Frontal cortex (tissue), 4 donors: ENCODE measurements around the gene TMEM121. TPM values are rescaled to one million over a fixed set of nuclear protein-coding genes. Genes with fewer than 3 reads are reported as not detected.

ENCODE experiments used
- DNase-seq, 2 donors: peaks; one replicate each; pipeline ENCODE4 v3.0.0; 2012; ENCODE audit warnings: low spot score in 2 of 2
- FAIRE-seq: peaks from 2 replicates; lab custom pipeline; 2012; peaks lifted over from hg19 to GRCh38; lab: Jason Lieb, UNC
- total RNA-seq: library from RNA; depleted of rRNA; stranded (reverse); fragments of >200 nt; gene quantifications from one replicate; pipeline ENCODE4 v1.2.3, GENCODE V29; 2014
- donor health status: control.
- donor health status: control.
- donor health status: control.

The TMEM121 gene
- total RNA-seq, 1 donor from 2014 or later, result 24.5 TPM

DNA sequence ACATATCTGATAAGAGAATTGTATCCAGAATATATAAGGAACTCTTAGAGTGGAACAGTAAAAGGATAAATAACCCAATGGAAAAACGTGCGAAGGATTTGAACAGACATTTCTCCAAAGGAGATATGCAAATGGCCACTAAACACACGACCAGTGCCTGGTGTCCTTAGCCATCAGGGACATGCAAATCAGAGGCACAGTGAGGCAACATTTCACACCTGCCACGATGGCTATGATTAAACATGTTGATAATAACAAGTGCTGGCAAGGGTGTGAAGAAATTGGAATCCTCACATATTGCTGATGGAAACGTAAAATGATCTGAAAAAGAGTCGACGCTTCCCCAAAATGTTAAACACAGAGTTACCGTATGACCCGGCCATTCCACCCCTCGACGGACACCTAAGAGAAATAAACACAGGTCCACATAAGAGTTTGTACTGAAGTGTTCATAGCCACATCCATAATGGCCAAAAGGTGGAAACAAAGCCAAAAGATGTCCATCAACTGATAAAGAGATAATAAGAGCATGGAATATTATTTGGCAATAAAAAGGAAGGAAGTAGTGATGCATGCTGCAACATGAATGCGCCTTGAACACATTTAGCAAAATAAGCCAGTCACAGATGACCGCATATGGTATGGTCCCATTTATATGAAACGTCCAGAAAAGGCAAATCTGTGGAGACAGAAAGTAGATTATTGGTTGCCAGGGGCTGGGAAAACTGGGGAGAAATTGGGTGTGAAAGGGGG, 6.3 kb upstream of the TMEM121 start:
- no peak for FAIRE-seq
- no peak for DNase-seq

DNA sequence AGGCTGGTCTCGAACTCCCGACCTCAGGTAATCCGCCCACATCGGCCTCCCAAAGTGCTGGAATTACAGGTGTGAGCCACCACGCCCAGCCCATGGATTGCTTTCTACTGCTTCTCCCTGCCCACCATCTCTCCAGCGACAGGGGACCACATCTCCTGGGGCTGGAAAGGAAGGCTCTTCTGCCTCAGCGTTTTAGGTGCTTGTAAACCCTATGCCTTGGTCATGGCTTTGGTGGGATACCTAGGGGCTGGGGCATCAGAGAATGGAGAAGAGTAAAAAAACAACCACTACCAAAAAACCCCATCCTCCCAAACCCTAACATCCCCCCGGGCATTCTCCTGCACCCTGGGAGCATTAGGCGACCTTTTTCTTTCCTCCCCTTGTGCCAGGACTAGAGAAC, 1.1 kb upstream of the TMEM121 start:
- FAIRE-seq, result no peak
- DNase-seq, result no peak

DNA sequence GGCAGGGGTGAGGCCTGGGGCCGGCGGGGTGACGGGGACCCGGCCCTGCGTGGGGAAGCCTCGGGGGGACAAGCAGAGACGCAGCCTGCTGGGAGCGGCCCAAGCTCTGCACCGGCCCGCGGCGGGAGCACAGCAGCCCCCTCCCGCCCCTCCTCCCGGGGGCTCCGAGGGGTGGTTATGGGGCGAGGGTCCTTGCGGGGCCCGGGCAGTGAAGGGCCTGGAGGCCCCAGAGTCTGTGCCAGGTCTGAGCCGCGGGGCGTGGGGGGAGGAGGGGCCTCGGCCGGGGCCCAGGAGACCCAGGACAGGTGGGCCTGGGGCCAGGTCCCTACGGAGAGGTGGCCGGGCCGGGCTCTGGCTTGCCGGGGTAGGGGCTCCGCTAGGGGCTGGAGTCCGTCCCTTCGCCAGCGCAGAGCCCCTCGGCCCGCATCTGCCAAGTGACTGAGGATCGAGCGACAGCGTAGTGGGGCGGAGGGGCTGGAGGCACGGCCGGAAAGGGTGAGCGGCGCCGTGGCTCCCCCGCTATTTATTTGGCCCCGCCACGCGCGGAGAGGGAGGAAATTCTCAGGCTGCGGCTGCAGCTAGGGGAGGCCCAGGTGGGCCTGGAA, 495 bp downstream of the TMEM121 start:
- peak in 1 of 2 donors; percentile 64 for DNase-seq
- no peak for FAIRE-seq

GRCh38 chr14:105527381-105527825, 1.0 kb downstream of the TMEM121 start:
- no peak for DNase-seq
- FAIRE-seq, result no peak

DNA sequence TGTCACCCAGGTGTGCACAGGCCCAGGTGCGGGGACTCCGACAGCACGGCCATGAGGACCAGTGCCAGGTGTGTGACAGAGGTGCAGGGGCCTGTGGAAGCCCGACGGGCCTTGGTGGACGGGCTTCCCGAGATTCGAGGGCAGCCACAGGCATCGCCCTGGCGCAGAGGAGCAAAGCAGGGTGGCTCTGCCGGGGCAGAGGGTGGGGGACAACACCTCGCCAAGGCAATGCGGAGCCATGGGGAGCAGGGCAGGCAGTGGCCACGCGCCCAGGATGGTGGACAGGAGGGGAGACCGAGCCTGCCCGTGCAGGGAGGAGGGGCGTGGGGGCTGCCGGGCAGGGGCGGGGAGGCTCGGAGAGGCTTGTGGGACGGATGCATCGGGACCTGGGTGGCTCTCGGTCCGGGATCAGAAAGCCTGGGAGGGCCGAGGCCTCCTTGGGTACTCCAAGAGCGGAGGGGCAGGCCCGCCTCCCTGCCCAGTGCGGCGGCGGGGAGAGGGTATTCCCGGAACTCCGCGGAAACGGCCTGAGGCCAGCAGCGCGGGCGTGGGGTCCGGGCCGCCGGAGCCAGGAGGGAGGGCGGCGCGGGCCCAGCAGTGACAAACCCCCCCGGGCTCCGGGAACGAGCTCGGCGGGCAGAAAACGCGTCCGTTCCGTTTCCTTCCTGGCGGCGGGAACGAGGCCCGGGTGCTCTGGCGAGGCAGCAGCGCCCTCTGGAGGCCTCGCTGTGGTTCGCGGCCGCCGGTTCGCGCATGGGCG, 1.6 kb downstream of the TMEM121 start:
- FAIRE-seq (no peak), DNase-seq (peak; percentile 95 to 97)

- FAIRE-seq, result no peak
- peak in 1 of 2 donors; percentile 63 for DNase-seq
Observed at GRCh38 chr14:105528586-105529318, 2.4 kb downstream of the TMEM121 start.

GRCh38 chr14:105529319-105529568, 2.9 kb downstream of the TMEM121 start:
- DNase-seq (no peak), FAIRE-seq (no peak)

GRCh38 chr14:105529569-105530284, 3.3 kb downstream of the TMEM121 start:
- FAIRE-seq, result no peak

GRCh38 chr14:105530285-105531087, 4.1 kb downstream of the TMEM121 start:
- FAIRE-seq, result no peak
- DNase-seq, result no peak

More at GRCh38 chr14:105529569-105530284, 3.3 kb downstream of the TMEM121 start:
- DNase-seq, result no peak

DNA sequence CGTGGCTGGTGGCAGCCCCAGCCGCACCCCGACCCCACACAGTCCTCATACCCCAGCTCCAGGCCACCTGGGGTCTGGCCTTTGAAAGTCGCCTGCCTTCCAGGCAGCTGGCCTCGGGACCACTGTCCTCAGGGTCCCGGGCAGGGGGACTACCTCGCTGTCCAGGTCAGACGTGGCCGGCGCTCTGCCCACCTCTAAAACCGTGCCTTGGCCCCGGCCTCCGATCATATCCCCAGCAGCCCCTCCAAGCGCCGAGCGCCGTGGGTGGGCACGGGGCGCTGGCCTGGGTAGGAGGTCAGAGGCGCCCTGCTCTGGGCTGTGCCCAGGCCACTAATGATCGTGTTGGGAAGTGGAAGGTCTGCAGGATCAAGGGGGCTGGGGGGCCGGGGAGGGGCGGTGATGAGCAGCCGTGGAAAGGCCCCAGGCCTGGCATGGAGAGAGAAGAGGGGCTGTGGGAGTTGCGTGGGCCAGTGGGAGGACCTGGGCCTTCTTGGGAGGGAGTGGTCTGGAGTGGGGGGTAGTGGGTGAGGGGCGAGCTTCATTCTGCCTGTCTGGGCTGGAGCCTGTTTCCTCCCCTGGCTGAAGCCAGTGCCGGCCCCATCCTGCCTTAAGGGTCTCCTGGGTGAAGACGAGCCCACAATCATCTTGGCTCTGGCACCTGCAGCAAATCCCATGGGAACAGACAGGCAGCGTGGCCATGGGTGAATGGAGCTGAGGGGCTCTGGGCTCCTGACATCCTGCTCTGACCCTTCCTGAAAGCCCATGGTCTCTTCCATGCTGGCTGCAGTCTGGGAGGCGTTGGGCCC, 4.9 kb downstream of the TMEM121 start:
- no peak for FAIRE-seq
- DNase-seq, result no peak

DNA sequence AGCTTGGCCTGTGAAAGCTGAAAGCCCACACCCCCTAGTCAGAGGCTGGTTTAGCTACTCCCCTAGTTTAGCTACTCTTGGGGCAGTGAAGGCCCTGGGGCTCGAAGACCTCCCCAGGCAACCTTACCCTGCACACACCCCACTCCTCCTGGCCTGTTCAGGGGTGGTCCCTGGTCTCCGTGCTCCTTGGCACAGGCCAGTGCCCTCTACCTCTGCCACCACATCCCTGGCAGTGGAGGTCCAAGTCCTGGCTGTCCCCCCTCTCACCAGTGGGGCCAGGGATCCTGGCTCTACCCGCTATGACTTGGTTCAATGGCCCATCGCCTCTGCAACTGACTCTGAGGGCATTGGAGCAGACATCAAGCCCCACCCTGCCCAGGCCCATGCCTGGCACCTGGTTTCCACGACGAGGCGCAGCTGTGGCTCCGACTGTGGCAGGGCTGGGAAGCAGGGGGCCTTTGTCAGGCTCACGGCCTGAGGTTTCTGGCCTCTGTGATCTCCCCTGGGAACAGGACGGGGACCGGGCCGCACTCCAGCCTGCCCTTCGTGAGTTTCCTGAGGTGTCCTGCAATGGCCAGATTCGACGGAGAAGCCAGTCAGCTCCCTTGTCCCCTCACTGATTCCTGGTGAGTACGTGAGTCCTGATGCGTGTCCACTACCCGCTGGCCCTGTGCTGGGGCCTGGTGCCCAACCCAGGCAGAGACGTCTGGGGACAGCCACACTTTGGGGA, 5.7 kb downstream of the TMEM121 start:
- DNase-seq (no peak), FAIRE-seq (no peak)

DNA sequence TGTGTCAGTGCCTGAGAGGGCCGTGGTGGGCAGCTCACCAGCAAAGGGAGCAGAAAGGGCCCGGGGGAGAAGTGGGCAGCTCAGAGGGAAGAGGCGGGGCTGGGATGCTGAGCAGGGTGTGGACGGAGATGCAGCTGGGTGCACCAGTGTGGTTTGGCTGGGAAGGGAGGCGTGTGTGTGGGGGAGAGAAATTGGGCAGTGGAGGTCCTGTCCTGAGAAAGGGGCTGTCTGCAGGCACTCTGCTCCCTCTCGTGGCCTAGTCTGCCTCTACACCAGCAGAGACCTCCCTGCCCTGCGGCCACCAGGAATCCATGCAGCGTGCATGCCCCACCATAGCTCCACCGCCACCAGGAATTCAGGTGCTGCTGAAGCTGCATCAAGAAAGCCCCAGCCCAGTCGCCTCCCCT, 6.4 kb downstream of the TMEM121 start:
- FAIRE-seq (no peak), DNase-seq (no peak)

DNA sequence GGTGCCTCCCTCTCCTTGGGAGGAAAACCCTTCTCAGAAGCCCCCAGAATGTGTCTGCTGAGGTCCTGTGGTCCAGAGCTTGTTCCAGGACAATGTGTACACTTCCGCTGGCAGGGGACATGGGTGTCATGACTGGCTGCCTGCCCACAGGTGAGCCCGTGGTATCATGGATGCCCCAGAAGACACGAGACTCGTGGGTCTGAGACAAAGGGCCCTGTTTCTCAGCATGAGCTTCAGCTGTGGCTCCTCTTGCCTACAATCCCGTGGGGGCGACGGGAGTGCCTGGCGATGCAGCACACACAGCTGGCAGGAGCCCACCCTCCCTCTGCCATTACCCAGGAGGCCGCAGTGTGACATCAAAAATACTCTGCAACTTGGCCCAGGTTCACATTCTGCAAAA, 7.0 kb downstream of the TMEM121 start:
- FAIRE-seq (no peak), DNase-seq (no peak)

- DNase-seq, result no peak
- no peak for FAIRE-seq
Observed at GRCh38 chr14:105533811-105534498, 7.6 kb downstream of the TMEM121 start.

- DNase-seq, result no peak
- FAIRE-seq, result no peak
Observed at GRCh38 chr14:105534586-105534985, 8.2 kb downstream of the TMEM121 start.

DNA sequence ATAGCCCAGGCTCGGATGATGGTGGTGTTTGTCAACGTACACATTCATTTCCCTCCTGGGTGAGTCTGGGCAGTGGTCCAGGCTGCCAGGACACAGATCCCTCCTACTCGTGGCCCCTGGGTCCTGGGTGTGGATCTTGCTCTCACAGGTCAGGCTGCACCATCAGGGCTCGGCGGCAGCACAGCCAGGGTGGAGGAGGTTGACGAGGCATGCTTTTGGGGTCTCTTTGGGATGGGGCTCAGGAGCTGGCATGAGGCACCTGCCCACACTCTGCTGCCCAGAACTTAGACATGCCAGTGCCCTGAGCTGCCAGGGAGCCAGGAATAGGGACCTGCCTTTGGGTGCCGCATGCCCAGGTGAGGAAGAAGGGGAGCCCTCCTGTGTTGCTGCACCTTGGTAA, 9.7 kb downstream of the TMEM121 start:
- no peak for FAIRE-seq
- DNase-seq, result no peak
